GM23338 (cell line): ENCODE measurements around the gene NUP42.

ENCODE experiments used
- CREB1 ChIP-seq: fragments of 250-450 bp; sonication (Bioruptor Pico); IDR thresholded peaks from 2 replicates; pipeline ENCODE4 v1.5.0; 2020; ENCODE audit warnings: low read depth, mild to moderate bottlenecking, moderate library complexity
- CTCF ChIP-seq, 2 experiments: fragments of 200-600 bp in 1 of 2; sonication (generic) in 1 of 2; conservative IDR thresholded peaks; 2 replicates each; pipeline versions ENCODE4 v1.5.1 to v1.6.1; 2016 to 2017; ENCODE audit warnings: antibody characterized with exemption in 2 of 2, low read depth in 2 of 2, mild to moderate bottlenecking in 2 of 2, moderate library complexity in 1 of 2
- EZH2 ChIP-seq: fragments of 200-600 bp; sonication (generic); IDR thresholded peaks from one replicate; pipeline ENCODE4 v1.8.0; 2017; ENCODE audit warnings: antibody characterized with exemption, mild to moderate bottlenecking, low read depth; ENCODE audit not compliant: unreplicated experiment
- EZH2phosphoT487 ChIP-seq: fragments of 200-600 bp; sonication (generic); IDR thresholded peaks from one replicate; pipeline ENCODE4 v1.8.1; 2018; ENCODE audit warnings: antibody characterized with exemption; ENCODE audit not compliant: unreplicated experiment
- JUNB ChIP-seq: IDR thresholded peaks from one replicate; pipeline ENCODE4 v1.6.1; 2016; ENCODE audit warnings: antibody characterized with exemption; ENCODE audit not compliant: unreplicated experiment
- POLR2AphosphoS5 ChIP-seq: IDR thresholded peaks from 2 replicates; pipeline ENCODE4 v1.6.1; 2016; ENCODE audit warnings: antibody characterized with exemption, low read depth
- STAT1 ChIP-seq: IDR thresholded peaks from one replicate; pipeline ENCODE4 v1.6.1; 2016; ENCODE audit warnings: antibody characterized with exemption; ENCODE audit not compliant: unreplicated experiment
- ZNF331 ChIP-seq: fragments of 250-450 bp; sonication (Bioruptor Pico); IDR thresholded peaks from 2 replicates; pipeline ENCODE4 v1.5.0; 2020; ENCODE audit warnings: low read depth, mild to moderate bottlenecking, moderate library complexity
- TF ChIP-seq, protein P1 (sequence below): IDR thresholded peaks from one replicate; pipeline ENCODE4 v1.6.1; 2018; ENCODE audit warnings: antibody characterized with exemption; ENCODE audit not compliant: unreplicated experiment

DNA sequence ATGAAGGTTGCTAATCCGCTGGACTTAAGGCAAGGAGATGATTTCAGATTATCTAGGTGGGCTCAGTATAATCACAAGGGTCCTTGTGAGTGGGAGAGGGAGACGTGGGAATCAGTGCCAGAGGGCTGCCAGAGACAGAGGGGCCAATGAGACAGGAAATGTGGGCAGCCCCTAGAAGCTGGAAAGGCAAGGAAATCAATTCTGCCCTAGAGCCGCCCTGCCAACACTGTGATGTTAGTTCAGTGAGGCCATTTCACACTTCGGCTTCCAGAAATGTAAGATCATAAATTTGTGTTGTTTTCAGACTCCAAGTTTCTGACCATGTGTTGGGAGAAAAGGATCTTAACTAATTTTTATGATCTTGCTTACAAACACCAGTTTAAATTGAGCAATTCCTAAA, 61.1 kb downstream of the NUP42 start:
- TF ChIP-seq EZH2 (no peak), CTCF (conservative IDR thresholded peaks at IDR 0.05; ENCODE audit: low read depth in 2 of 2) (no peak), CREB1 (CRISPR knock-in tag) (no peak), EZH2phosphoT487 (no peak), POLR2AphosphoS5 (no peak), JUNB (no peak), STAT1 (no peak), ZNF331 (CRISPR knock-in tag) (no peak)
- TF ChIP-seq, protein P1, sequence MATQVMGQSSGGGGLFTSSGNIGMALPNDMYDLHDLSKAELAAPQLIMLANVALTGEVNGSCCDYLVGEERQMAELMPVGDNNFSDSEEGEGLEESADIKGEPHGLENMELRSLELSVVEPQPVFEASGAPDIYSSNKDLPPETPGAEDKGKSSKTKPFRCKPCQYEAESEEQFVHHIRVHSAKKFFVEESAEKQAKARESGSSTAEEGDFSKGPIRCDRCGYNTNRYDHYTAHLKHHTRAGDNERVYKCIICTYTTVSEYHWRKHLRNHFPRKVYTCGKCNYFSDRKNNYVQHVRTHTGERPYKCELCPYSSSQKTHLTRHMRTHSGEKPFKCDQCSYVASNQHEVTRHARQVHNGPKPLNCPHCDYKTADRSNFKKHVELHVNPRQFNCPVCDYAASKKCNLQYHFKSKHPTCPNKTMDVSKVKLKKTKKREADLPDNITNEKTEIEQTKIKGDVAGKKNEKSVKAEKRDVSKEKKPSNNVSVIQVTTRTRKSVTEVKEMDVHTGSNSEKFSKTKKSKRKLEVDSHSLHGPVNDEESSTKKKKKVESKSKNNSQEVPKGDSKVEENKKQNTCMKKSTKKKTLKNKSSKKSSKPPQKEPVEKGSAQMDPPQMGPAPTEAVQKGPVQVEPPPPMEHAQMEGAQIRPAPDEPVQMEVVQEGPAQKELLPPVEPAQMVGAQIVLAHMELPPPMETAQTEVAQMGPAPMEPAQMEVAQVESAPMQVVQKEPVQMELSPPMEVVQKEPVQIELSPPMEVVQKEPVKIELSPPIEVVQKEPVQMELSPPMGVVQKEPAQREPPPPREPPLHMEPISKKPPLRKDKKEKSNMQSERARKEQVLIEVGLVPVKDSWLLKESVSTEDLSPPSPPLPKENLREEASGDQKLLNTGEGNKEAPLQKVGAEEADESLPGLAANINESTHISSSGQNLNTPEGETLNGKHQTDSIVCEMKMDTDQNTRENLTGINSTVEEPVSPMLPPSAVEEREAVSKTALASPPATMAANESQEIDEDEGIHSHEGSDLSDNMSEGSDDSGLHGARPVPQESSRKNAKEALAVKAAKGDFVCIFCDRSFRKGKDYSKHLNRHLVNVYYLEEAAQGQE, result no peak
